K562 (cell line): ENCODE data around the gene ERC2.

Experiments used
- ARNT ChIP-seq, 2 experiments: fragments of 450-650 bp; IDR thresholded peaks; 2 replicates each; pipeline ENCODE4 v1.6.1; 2016; ENCODE audit warnings: mild to moderate bottlenecking in 1 of 2
- CTCF ChIP-seq, 3 experiments: IDR thresholded peaks in 2 of 3; conservative IDR thresholded peaks in 1 of 3; 2 replicates each; pipeline ENCODE4 v1.5.1; 2011 to 2012; ENCODE audit warnings: low read length in 3 of 3, mild to moderate bottlenecking in 3 of 3, control low read depth in 2 of 3, improper control_type of control experiment in 1 of 3, inconsistent platforms in 1 of 3, low read depth in 1 of 3, mixed read lengths in 1 of 3, moderate library complexity in 1 of 3; ENCODE audit not compliant: insufficient read depth in 2 of 3
- EGR1 ChIP-seq: fragments of 450-650 bp; conservative IDR thresholded peaks from 2 replicates; pipeline ENCODE4 v1.6.1; 2017; ENCODE audit warnings: mild to moderate bottlenecking
- FOXK1 ChIP-seq: sonication (generic); formaldehyde crosslinking; IDR thresholded peaks from 2 replicates; pipeline ENCODE4 v1.8.0; 2022; ENCODE audit warnings: missing genetic modification reagents, mild to moderate bottlenecking, borderline replicate concordance
- HDAC2 ChIP-seq: fragments of 450-650 bp; IDR thresholded peaks from 2 replicates; pipeline ENCODE4 v1.6.1; 2016; ENCODE audit warnings: mild to moderate bottlenecking
- KAT7 ChIP-seq: sonication (generic); formaldehyde crosslinking; IDR thresholded peaks from 2 replicates; pipeline ENCODE4 v1.8.0; 2022; ENCODE audit warnings: missing genetic modification reagents, mild to moderate bottlenecking, borderline replicate concordance
- POLR2A ChIP-seq: fragments of 450-650 bp; conservative IDR thresholded peaks from 2 replicates; pipeline ENCODE4 v1.6.1; 2016
- POLR2AphosphoS2 ChIP-seq: IDR thresholded peaks from 2 replicates; pipeline ENCODE4 v1.6.1; 2012; ENCODE audit warnings: low read length, improper control_type of control experiment
- POLR2AphosphoS5 ChIP-seq: IDR thresholded peaks from 2 replicates; pipeline ENCODE4 v1.6.1; 2011; ENCODE audit warnings: mild to moderate bottlenecking, low read depth, low read length, moderate library complexity; ENCODE audit not compliant: control insufficient read depth, insufficient read depth
- SIN3A ChIP-seq, 2 experiments: fragments of 150-350 bp in 1 of 2; IDR thresholded peaks; 2 replicates each; pipeline ENCODE4 v1.6.1; 2011 to 2016; ENCODE audit warnings: borderline replicate concordance in 2 of 2, low read depth in 2 of 2, low read length in 2 of 2, mild to moderate bottlenecking in 2 of 2, moderate library complexity in 2 of 2; ENCODE audit not compliant: control insufficient read depth in 1 of 2
- SUPT5H ChIP-seq: fragments of 450-650 bp; IDR thresholded peaks from 2 replicates; pipeline ENCODE4 v1.6.1; 2016

GRCh38 chr3:55576621-55577388 is 891.5 kb downstream of the ERC2 start:
- no peak for TF ChIP-seq POLR2AphosphoS2
- no peak for TF ChIP-seq POLR2AphosphoS5
- no peak for TF ChIP-seq KAT7 (CRISPR knock-in tag)
- no peak for TF ChIP-seq ARNT (IDR thresholded peaks at IDR 0.05)
- no peak for TF ChIP-seq SIN3A (IDR thresholded peaks at IDR 0.05; ENCODE audit: borderline replicate concordance in 2 of 2, control insufficient read depth in 1 of 2, low read depth in 2 of 2, low read length in 2 of 2)
- no peak for TF ChIP-seq POLR2A
- TF ChIP-seq CTCF (IDR thresholded peaks at IDR 0.05 in 2 of 3, conservative IDR thresholded peaks at IDR 0.05 in 1 of 3; ENCODE audit: insufficient read depth in 2 of 3, low read depth in 1 of 3, low read length in 3 of 3): no peak
- TF ChIP-seq HDAC2: no peak
- TF ChIP-seq EGR1: no peak
- no peak for TF ChIP-seq FOXK1 (CRISPR knock-in tag)
- no peak for TF ChIP-seq SUPT5H
